GM18498 (cell line): ENCODE data around the gene PARP15.
A peak's percentile ranks its signal among the peaks of the same experiment; 100 is the strongest.
"Not testable (repeated sequence)": the region's sequence is repeated elsewhere in the genome, so short reads cannot be mapped to it uniquely, and the experiment has no call there.

Experiments used
- ATAC-seq: cut with Tn5 transposase; IDR thresholded peaks from one replicate; pipeline ENCODE4 v1.9.1; 2021; ENCODE audit warnings: mild to moderate bottlenecking, moderate library complexity; ENCODE audit not compliant: unreplicated experiment

The PARP15 gene

DNA sequence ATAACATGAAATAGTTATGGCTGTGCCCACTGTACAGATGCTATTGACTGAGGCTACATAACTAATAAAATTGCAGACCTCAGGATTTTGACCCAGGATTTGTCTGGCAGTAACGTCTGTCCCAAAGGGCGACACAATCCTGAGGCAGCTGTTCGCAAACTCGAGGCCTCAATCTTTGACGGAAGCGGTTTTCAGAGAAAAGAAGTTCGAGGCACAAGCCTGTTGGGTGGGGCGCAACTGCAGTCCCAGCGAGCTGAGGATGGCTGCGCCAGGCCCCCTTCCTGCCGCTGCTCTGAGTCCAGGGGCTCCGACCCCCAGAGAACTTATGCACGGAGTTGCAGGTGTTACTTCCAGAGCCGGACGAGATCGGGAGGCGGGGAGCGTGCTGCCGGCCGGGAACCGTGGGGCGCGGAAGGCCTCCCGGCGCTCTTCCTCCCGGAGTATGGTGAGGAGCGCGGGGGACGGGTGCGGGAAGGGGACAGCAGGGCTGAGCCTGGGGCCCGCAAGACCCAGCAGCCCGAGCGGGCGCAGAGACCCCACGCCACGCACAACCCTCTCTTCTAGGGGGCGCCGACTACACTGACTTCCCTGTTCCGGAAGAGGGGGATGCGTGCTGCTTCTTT is at the start of gene PARP15:
PARP15 (plus strand) TSS at position 242 of the 623 bp plus-strand sequence; CDS start at position 260, 18 bp downstream.
- no peak for ATAC-seq

DNA sequence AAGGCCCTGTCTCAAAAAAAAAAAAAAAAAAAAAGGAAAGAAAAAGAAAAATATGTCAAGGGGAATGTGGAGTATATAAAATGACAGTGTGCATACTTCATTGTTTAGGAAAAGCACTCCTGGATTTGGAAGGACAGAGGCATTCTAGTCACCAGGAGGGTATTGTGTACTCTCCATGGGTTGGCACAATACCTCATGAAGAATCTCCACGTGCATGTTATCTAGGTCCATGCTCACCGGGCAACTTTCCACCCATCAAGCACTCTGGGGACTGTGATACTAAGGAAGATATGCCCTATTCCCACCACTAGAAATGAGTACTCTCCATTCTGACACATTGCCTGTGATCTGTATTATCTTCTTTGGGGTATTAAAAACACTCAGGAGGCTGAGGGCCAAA is 47.3 kb upstream of the PARP15 start:
- no peak for ATAC-seq

DNA sequence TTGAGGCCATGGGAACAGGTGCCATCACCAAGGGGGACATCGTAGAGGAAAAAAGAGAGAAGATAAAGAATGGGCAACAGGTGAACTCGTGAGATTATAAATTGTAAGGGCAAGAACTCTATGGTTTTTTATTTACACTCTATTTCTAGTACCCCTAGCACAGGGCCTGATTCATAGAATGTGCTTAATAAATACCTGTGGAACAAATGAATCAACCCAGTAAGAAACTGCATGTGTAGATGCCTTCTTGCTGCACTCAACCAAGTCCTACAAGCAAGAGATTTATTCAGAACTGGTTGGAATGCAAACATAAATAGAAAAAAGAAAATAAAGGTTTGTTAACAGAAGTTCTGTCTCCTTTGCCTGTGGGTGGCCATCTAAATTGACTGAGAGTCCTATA is 44.0 kb upstream of the PARP15 start:
- peak; percentile 1 for ATAC-seq

DNA sequence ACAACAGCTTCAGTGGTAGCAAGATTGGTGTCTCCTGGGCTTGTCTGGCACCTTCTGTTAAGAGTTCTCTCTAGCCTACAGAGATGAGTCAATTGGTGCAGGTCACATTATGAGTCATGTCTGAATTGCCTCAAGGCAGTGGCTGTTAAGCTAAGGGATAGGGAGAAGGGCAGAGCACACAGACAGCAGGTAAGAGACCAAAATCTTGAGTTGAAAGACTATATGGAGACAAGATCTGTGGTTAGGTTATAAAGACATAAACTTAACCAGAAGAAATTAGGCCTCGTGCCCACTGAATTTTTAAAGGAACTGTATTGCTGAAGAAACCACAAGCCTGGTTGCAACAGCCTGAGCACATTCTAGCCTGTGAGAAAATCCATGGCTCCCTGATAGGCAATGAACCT is 43.5 kb upstream of the PARP15 start:
- ATAC-seq, result peak; percentile 98

DNA sequence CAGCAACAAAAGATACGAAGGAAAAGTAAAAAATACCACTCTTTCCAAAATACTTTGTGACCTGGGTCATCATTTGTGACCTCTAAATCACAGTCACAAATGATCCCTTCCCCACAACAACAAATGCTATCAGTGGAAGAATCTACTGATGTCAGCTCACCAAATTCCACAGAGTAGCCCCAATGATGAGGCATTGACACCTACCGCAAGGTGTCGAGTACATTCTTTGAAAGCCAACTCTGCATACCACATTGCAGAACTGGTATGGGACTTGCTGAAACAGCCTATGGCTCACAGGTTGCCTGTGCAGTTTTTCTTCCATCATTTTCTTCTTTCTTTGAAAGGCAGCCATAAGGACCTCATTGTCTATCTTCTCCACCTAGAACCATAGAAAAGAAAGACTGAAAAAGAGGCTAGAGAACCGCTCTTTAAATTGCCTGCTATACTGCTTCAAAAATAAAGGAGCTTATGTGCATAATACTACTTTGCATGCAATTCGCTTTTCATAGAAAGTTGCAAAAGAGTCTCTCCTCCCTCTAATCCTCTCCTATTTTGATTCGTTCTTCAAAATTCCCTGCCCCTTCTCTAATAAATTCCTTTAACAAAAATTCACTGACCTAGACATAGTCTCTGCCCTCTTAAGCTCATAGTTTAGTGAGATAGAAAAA is 41.4 kb upstream of the PARP15 start:
- ATAC-seq, result no peak

DNA sequence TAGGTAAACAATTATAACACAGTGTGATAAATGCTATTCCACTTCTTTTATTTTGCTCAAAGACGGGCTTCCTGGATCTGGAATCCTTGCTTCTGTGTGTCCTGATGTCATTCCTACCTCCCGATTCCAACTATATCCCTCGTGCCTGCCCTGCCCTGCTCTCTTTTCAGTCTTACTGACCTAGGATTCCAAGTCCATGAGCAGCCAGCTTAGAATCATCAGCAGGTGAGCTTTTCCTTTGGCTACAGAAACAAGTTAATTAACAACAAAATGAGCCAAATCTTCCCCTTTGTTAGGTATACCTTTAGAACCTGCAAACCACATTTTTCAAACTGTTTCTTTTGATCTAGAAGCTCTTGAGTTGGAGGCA is 40.8 kb upstream of the PARP15 start:
- no peak for ATAC-seq

DNA sequence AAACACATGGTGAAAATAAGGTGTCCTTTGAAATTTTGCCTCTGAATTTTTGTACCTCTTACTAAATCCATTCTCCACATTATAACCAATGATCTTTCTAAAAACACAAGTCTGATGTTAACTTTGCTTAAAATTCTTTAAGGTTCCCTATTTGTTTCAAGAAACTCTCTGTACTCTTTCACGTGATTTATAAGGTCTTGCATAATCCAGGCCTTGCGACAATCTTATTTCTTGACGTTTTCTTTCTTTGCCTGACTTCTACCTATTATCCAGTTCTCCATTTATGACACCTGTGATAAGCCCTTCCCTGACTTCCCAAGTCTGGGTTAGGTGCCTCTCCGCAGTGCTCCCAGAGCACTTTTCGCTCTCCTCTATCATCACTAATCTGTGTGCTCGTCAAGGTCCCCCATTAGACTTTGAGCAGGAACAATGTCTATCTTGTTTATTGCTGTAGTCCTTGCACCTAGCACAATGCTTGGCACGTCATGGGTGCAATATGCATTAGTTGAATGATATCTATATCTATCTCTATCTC is 38.4 kb upstream of the PARP15 start:
- no peak for ATAC-seq

DNA sequence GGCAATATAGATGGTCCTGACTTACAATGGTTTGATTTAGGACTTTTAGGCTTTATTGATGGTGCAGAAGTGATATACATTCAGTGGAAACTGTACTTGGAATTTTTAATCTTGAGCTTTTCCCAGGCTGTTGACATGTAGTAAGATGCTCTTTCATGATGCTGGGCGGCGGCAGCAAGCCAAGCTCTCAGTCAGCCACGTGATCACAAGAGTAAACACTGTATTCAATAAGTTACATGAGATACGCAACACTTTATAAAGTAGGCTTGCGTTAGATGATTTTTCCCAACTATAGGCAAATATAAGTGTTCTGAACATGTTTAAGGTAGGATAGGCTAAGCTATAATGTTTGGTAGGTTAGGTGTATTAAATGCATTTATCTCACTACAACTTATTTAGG is 31.3 kb upstream of the PARP15 start:
- ATAC-seq, result no peak

DNA sequence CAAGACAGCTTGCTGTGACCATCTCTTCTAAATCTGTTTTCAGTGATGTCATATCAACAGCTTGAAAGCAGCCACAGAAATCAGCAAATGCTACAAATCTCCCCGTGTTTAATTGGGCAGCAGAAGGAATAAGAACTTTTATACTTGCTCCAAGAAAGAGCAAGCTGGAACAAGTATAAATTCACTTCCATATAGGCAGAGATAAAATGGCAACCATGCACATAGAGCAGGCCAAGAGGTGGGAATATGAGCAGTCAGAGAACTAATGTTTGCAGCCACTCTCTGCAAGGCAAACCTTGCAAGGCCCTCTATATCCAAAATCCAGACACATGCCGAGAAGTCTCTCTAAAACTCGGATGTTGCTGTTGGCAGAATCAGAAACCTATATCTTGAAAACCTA is 29.4 kb upstream of the PARP15 start:
- ATAC-seq, result no peak

DNA sequence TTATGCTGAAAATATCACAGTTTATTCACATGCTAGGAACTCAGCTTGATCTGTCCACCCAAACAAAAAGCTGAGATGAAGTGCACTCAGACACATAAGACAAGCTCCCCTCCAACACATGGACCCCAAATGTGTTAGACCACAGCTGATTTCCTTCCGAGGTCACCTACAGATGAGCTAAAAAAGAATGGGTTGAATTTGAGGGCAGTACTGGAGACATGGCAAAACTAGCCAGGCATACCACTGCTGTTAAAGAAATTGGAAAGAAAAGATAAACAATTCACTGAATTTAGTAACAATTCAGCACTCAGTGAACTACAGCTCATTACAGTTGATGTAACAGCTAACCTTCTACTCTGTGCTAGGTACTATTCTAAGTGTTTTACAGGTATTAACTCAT is 28.8 kb upstream of the PARP15 start:
- ATAC-seq, result no peak

DNA sequence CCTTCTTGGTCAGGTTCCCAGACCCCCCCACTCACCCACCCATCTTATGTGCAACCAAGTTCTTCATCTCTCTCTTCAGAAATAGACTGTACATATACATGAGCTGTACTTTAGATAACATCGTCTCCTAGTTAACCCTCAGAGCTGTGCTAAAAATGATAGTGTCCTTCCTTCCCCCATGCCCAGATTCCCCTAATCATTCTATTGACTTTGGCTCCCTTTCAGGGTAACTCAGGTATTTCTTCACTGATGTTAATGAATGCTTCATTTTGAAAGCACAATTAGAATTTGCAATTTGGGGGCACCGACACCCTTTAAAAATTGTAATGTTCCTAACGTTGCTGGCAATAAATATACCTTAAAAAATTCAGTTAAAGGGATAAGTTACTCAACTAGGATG is 24.3 kb upstream of the PARP15 start:
- no peak for ATAC-seq

DNA sequence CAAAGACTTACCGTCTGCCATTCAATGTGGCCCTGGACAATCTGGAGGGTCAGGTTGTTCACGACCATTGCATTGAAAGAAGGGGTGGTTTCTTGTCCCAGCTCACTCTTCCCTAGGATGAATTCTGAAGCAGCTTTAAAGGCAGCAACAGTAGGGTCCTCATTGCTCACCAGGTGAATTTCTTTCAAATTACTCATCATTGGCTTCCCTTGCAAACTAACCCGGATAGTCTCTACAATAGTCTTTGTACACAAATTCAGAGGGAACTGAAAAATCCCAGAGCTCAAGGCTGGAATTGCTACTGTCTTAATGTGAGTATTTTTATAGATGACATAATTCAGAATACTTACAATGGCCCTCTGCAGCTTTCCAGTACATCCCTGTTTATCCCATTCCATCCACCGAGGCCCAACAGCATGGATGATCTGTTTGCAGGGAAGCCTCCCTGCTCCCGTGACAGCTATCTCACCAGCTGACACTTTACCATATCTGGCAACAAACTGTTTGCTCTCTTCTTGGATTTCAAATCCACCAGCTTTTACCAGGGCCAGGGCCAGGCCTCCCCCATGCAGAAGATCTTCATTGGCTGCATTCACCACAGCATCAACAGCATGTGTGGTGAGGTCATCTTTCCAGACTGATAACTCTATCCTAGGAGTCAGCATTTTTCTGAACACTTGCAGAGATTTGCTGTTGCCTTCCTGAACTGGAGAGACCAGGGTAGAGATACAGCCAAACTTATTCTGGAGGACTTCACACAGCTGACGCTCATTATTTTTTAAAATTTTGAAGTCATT is 22.0 kb upstream of the PARP15 start:
- no peak for ATAC-seq

DNA sequence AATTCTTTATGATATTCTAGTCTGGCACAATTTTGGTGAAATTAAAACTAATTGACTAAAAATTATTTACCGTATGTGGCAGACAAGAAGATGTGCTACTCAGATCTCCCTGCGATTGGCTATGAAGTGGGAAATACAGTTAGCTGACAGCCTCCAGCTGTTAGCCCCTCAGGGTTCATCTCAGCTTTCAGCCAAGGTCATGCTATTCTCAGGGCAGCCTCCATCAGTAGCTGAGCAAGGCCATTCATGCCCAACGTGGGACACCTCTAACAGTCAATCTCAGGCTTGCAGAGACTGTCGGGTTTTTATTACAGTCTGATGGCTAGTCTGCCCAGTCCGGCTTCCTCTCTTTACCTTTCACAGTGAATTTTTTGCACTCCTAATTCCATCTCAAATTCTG is 20.1 kb upstream of the PARP15 start:
- ATAC-seq, result no peak

DNA sequence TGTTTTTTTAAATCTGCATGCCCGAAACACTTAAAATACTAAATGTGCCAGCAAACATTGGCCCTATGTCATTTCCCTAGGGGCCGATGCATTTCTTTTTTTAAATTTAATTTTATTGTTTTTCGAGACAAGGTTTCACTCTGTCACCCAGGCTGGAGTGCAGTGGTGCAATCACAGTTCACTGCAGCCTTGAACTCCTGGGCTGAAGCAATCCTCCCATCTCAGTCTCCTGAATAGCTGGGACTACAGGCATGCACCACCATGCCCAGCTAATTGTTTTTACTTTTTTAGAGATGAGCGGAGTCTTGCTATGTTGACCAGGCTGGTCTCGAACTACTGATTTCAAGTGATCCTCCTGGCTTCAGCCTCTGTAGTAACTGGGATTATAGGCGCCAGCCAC is 18.8 kb upstream of the PARP15 start:
- no peak for ATAC-seq

DNA sequence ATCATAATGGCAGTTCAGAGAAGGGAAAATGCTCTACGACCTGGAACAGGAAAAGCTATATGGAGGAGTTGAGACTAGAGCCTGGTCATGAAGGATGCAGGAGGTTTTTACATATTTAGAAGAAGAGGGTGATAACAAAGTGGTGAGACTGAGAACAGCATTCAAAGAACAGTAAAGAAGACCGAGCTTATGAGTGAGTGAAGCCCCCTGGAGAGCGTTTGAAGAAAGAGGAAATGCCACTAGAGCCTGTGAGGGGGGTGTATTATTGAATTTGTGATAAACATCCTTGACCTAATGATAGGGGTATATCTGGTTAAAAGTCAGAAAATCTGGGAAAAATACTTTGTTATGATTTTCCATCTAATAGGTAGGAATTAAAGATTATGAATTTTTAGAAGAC is 17.5 kb upstream of the PARP15 start:
- no peak for ATAC-seq

DNA sequence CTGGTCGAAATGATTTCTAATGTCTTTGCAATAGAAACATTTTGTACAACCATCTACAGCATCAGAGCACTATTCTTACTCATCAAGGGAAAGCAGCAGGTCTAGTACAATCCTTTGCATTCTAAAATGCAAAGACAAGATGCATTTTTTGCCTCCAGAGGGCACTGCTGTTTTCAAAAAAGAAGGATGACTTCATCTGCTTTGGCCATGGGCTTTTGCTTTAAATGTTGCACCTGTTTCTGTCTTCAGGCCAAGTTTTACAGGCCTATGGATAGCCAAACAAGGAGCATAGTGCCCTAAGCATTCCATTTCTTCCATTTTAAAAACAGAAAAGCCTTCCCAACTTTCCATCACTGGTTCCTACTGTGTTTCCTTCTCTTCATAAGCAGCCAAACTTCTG is 16.8 kb upstream of the PARP15 start:
- peak; percentile 40 for ATAC-seq

DNA sequence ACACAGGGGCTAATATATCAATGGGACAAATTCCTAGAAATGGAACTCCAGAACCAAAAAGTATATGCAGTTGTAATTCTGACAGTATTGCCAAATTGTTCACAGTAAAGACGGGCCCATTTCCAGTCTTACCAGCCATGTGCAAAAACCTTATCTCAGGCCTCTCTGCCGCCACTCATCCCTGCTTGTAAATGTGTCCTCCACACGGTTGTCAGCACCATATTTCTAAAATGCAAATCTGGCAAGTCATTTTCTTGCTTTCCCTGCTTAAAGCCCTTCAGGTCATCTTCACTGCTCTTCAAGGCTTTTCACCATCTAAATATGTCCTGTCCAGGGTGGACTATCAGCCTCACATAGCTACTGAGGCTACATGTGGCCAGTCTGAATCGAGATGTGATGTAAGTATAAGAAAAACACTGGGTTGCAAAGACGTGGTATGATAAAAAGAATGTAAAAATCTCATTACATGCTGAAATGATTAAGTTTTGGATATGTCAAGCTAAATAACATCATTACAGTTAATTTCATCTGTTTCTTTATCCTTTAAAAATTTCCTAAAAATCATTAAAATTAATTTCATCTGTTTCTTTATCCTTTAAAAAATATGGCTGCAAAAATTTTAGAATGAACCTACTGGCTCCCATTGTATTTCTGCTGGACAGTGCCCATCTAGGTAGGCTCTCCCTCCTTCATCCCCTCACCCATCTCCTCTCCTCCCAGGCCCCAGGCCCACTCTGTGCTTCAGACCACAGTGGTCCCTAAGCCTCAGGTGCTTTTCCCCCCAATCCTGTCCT is 14.3 kb upstream of the PARP15 start:
- no peak for ATAC-seq

DNA sequence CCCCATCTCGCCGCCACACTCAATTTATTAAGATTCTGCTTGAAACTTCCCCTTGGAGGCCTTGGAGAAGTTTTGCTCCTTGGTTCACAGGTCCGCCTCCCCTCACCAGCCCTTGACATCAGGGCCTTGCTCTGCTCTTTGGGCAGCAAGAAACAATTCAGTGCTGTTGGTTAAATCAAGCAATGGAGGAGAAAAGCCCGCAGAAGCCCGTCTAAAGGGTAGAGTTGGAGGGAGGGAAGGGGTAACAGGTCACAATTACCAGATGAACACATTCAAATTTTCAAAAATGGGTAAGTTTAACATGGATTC is 13.8 kb upstream of the PARP15 start:
- ATAC-seq, result no peak

DNA sequence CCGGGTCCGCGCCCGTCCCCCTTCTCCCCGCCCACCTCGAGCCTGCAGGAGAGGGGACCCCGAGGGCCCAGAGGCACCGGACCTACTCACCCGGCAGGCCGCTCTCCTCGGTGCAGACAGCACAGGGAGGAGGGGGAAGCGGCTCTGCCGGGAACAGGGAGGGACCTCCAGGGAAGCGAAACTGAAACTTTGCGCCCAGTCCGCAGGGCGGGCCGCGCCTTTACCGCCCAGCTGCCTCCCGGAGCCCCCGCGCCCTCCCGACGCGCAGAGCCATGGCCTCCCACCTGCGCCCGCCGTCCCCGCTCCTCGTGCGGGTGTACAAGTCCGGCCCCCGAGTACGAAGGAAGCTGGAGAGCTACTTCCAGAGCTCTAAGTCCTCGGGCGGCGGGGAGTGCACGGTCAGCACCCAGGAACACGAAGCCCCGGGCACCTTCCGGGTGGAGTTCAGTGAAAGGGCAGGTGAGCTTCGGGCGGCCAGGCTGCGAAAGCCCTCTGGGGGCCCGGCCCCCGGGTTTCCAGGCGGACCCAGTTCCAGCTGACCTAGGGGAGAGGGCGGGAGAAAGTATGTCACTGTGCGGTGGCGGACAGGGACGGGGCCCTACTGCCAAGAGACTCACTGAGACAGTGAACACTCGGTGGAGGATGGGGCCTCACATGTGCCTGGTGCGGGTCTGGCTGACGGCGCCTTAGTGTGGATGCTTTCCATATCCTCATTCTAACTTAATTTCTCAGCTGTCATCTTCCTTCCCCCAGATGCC is 13.1 kb upstream of the PARP15 start, which contains the start of the genes DTX3L and PARP9:
DTX3L (plus strand) TSS at position 184 of the 758 bp plus-strand sequence; CDS start at position 273, 89 bp downstream.
PARP9 (minus strand) TSS at position 146 of the 758 bp plus-strand sequence. CDS start 4,680 bp downstream, outside the sequence.
- ATAC-seq, result peak; percentile 67

DNA sequence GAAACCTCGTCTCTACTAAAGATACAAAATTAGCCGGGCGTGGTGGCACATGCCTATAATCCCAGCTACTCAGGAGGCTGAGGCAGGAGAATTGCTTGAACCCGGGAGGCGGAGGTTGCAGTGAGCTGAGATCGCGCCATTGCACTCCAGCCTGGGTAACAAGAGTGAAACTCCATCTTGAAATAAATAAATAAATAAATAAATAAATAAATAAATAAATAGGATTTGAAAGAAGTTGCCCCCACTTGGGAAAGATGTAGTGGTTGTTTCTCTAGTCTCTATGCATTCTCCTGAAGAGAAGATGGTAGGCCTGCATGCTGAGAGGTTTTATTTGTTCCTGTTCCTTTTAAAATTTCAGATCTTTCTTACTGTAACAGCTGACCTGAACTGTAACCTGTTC is 9.3 kb upstream of the PARP15 start:
- ATAC-seq, result not testable (repeated sequence)
